IPS-20b (cell line): ENCODE measurements around the gene PIGM.

ENCODE experiments used
- H3K27ac ChIP-seq: one replicate; pipeline ENCODE4 v1.5.1; 2013; ENCODE audit warnings: low read length
- H3K27me3 ChIP-seq: 2 replicates; pipeline ENCODE4 v1.6.1; 2013; ENCODE audit warnings: mild to moderate bottlenecking, low read length, inconsistent platforms; ENCODE audit not compliant: insufficient read depth
- H3K36me3 ChIP-seq: 2 replicates; pipeline ENCODE4 v1.6.1; 2013; ENCODE audit warnings: low read depth, mild to moderate bottlenecking, inconsistent platforms, low read length, moderate library complexity; ENCODE audit not compliant: insufficient read depth
- H3K4me1 ChIP-seq: 2 replicates; pipeline ENCODE4 v1.6.1; 2013; ENCODE audit warnings: mild to moderate bottlenecking, control low read depth, inconsistent platforms, low read length, moderate library complexity; ENCODE audit not compliant: insufficient read depth
- H3K4me3 ChIP-seq: 2 replicates; pipeline ENCODE4 v1.5.1; 2013; ENCODE audit warnings: mild to moderate bottlenecking, low read length, inconsistent platforms
- H3K9ac ChIP-seq: 2 replicates; pipeline ENCODE4 v1.6.1; 2013; ENCODE audit warnings: low read depth, mild to moderate bottlenecking, inconsistent platforms, low read length, moderate library complexity
- H3K9me3 ChIP-seq: 2 replicates; pipeline ENCODE4 v1.6.1; 2013; ENCODE audit warnings: mild to moderate bottlenecking, low read depth, low read length, inconsistent platforms; ENCODE audit not compliant: insufficient read depth

PIGM gene

DNA sequence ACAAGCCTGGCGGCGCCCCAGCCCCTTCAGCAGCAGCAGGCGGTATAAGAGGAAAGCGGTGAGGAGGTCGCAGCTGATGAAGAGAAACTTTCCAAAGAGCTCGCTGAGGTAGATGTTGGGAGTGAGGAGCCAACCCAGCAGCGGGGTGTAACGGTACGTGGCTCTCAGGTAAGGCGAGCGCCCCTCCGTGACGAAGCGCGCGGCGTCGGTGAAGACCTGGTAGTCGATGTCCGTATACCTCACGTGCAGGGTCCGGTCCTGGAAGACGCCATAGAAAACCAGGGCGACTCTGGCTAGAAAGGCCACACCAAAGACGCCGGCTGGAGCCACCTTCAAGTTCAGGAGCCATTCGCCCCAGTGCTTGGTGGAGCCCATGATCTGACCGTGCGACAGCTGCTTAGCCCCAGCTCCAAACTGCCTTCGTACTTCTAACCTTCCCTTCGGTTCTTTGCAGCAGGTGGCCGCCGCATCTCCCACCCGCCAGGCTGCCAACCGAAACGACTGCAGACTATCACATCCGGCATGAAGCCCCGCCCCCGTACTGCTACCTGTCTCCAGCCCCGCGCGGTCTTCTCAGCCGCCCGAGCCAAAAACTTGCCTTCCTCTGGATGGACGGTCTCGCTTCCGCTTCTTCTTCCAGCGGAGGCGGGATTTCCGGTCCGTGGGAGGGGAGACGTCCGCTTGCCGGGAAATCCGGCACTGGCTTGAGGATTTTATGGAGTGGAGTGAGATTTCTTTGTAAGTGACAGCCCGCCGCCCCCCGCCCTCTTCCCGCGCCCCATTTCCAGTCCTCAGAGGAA, at the start of gene PIGM:
TSS of gene PIGM (minus strand) at position 626 of the 800 bp plus-strand sequence. CDS start at position 375, 251 bp downstream.
- H3K36me3 ChIP-seq = no peaks in the 10 kb centered on the region
- H3K4me3 ChIP-seq = peak within 1 kb of the TSS; percentile 86
- peak within 1 kb of the TSS; percentile 86 for H3K9ac ChIP-seq
- H3K4me1 ChIP-seq = peaks cover 6% of the 10 kb centered on the region
- H3K27ac ChIP-seq = peak within 1 kb of the TSS; percentile 64
- H3K9me3 ChIP-seq = no peaks in the 10 kb centered on the region
- H3K27me3 ChIP-seq = peaks cover 19% of the 10 kb centered on the region; the same call in 1 of the 2 replicates

DNA sequence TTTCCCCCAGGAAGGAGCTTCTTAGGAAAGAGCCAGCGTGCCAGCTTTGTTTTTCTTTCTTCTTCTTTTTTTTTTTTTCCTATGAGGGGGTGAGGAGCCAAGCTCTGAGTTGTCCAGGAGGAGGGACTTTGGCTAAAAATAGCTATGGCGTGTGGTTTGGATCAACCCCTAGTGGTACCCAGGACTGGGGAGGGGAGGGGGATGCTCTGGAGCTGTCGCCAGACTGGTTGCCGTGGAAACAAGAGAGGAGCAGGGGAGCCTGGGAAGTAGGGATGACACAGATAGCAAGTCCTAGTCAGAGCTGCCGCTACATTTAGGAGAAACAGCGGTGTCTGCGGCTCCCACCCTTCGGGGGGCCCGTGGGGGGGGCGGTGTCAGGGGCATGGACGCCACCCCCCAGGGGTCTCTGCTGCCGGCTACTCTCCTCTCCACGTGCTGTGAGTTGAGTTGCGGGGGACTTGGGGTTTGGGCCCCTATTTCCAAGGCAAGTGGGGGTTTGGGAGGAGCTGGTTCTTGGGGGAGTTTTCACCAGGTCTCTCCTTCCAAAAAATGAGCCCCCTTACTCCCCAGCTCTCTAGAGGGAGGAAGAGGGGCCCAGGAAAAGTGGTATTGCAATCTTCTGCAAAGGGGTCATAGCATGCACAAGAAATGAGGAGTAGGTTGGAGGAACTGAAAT, 49.6 kb upstream of the PIGM start, which contains the start of gene KCNJ9:
TSS of gene KCNJ9 (plus strand) at position 278 of the 676 bp plus-strand sequence. CDS start 2,493 bp downstream, outside the sequence.
- peaks cover 73% of the 10 kb centered on the region for H3K27me3 ChIP-seq
- no peak within 1 kb of the TSS for H3K4me3 ChIP-seq
- no peaks in the 10 kb centered on the region for H3K9me3 ChIP-seq
- H3K4me1 ChIP-seq = no peaks in the 10 kb centered on the region; the same call in 1 of the 2 replicates
- H3K36me3 ChIP-seq = no peaks in the 10 kb centered on the region
- H3K9ac ChIP-seq = no peak within 1 kb of the TSS
- H3K27ac ChIP-seq = no peak within 1 kb of the TSS

DNA sequence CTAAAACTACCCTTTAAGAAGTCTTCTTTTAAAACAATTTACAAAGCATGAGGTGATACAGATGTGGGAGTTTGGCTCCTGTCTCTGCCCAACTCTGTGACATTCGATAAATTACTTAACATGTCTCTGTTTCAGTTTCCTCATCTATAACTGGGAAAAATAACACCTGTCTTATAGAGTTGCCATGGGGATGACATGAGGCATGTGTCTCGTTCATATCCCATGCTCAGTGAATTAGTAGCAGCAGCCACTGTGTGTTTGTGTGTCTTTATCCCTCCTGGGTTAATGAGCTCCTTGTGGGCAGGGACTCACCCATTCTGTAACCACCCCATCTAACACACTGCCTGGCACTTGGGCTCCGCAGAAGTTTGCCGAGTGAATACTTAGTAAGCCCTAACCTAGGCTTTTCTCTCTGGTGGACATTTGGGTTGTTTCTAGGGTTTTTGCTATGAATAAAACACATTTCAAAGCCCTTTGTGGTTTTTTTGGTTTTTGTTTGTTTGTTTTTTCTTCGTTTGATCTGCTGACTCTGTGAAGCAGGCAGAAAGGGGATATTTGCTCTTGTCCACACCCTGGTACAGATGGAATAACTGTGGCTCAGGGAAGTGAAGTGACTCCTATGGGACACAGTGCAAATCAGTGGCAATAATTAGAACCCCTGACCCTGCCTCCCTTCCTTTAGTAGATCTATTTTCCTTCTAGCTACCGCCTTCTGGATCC, 48.8 kb upstream of the PIGM start:
- no peaks in the 10 kb centered on the region for H3K9me3 ChIP-seq
- no peak overlapping the region for H3K4me3 ChIP-seq
- H3K9ac ChIP-seq = no peak overlapping the region
- no peaks in the 10 kb centered on the region for H3K4me1 ChIP-seq
- peaks cover 78% of the 10 kb centered on the region for H3K27me3 ChIP-seq
- H3K36me3 ChIP-seq = no peaks in the 10 kb centered on the region
- no peak overlapping the region for H3K27ac ChIP-seq

DNA sequence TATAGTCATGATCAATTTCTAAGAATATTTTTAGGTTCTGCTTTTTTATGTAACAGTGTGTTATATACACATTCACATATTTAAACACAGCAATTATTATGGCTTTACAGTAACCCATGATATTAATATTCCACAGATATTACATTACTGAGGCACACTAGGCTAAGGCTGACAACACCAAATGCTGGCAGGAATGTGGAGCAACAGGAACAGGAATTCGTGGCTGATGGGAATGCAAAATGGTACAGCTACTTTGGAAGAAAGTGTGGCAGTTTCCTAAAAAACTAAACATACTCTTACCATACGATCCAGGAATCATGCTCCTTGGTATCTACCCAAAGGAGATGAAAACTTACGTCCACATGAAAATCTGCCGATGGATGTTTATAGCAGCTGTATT, 47.7 kb upstream of the PIGM start:
- Histone ChIP-seq H3K9ac (no peak overlapping the region), H3K9me3 (no peaks in the 10 kb centered on the region), H3K4me3 (no peak overlapping the region), H3K27me3 (peaks cover 72% of the 10 kb centered on the region), H3K27ac (no peak overlapping the region), H3K36me3 (no peaks in the 10 kb centered on the region), H3K4me1 (no peaks in the 10 kb centered on the region)

DNA sequence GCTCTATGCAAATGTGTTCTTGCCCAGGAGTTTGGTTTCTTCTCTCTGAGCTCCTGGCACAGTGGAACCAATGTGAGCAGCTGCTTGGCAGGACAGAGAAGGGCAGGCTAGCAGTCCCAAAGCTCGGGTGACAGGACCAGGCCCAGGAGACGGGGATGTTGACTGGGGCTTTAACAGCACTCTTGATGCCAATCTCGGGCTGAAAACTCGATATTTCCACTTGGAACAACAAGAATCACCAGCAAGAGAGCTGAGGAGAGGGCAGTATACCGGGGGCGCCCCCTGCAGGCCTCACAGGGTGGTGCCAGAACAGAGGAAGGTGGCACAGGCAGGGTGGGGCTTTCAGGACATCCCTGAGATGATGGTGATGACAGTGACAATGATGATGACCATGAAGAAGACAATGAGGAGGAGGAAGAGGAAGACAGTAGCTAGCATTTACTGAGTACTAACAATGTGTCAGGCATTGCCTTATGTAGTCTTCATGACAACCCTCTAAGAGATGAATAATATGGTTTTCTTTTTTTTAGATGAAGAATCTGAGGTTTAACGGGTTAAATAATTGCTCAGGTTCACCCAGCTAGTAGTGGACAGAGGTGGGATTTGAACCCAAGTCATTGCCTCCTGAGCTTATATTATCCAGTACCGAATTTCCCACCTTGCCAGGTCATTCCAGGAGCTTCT, 46.9 kb upstream of the PIGM start:
- no peaks in the 10 kb centered on the region for H3K36me3 ChIP-seq
- no peak overlapping the region for H3K27ac ChIP-seq
- H3K9me3 ChIP-seq = no peaks in the 10 kb centered on the region
- no peaks in the 10 kb centered on the region for H3K4me1 ChIP-seq
- H3K9ac ChIP-seq = no peak overlapping the region
- no peak overlapping the region for H3K4me3 ChIP-seq
- H3K27me3 ChIP-seq = peaks cover 64% of the 10 kb centered on the region

DNA sequence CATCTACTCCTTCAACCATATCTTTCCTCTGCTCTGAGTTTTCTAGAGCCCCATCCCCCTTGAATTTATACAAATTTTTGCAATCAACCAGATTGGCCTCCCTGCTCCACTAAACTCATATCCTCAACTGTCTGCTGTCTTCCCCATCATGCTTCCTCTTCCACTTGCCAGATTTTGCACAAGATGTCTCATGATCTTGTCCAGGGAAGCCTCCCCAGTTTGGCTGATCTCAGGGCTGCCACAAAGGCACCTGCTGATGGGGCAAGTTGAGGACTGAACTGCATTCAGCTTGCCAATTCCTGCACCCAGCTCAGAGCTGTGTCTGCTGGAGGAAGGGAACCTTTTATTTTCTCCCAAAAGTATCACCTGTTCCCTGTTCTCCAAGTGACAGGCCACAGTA, 45.7 kb upstream of the PIGM start:
- Histone ChIP-seq H3K27me3 (peaks cover 58% of the 10 kb centered on the region), H3K36me3 (no peaks in the 10 kb centered on the region), H3K4me3 (no peak overlapping the region), H3K9ac (no peak overlapping the region), H3K4me1 (no peaks in the 10 kb centered on the region), H3K27ac (no peak overlapping the region), H3K9me3 (no peaks in the 10 kb centered on the region)

DNA sequence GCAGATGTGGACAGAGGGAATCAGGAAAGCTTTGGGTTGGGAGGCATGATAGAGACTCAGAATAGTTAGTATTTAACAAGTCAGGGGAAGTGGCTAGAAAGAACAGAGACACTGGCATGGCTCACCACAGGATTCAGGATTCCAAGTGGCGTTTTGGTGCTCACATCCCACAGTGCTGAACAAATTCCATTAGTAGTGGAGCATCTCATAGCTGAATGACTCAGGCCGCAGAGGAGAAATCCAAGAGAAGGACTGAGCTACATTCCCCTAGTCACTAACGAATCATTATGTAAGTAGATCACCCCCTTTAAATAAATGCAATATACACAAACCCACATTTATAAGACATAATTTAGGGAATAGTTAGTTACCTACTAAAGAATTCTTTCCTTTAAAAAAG, 44.5 kb upstream of the PIGM start:
- Histone ChIP-seq H3K4me3 (no peak overlapping the region), H3K36me3 (no peaks in the 10 kb centered on the region), H3K4me1 (no peaks in the 10 kb centered on the region), H3K27me3 (peaks cover 57% of the 10 kb centered on the region), H3K9me3 (no peaks in the 10 kb centered on the region), H3K27ac (no peak overlapping the region), H3K9ac (no peak overlapping the region)

DNA sequence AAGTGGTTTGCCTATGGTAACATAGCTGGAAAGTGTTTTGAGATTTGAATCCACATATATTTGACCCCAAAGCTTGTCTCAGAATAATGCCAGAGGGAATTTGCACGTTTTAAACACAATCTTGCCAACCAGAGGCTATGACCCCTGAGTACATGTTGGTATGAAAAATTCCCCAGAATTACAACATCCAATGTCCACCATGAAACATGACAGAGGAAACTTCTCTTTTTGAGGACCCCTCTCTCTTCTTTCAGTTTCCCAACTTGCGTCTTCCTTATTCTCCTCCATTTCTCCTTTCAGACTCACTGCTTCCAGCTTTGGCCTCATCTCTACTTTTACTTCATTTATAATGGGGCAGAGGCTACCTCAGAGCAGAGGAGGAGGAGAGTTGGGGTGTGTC, 44.0 kb upstream of the PIGM start:
- Histone ChIP-seq H3K9ac (no peak overlapping the region), H3K27me3 (peaks cover 57% of the 10 kb centered on the region), H3K27ac (no peak overlapping the region), H3K4me1 (no peaks in the 10 kb centered on the region; the same call in 1 of the 2 replicates), H3K9me3 (no peaks in the 10 kb centered on the region), H3K36me3 (no peaks in the 10 kb centered on the region), H3K4me3 (no peak overlapping the region)

DNA sequence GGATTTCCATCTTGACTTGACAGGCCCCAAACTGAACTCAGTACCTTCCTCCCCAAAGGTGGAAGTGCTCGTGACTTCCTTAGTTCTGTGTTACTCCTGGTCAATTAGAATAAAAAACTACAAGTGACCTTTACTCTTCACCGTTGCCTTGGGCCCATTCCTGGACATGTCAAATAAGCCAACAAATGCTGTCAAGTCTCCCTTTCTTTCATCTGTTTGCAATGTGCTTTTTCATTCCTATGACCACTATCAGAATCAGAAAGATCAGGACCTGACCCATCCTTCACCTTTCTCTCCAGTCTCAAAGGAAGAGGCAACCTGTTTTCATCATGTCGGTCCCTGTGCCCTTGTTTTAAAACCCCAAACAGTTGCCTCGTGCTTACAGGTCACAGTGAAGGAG, 43.1 kb upstream of the PIGM start:
- Histone ChIP-seq H3K27ac (no peak overlapping the region), H3K36me3 (no peaks in the 10 kb centered on the region), H3K4me1 (no peaks in the 10 kb centered on the region; the same call in 1 of the 2 replicates), H3K9me3 (no peaks in the 10 kb centered on the region), H3K27me3 (peaks cover 51% of the 10 kb centered on the region), H3K9ac (no peak overlapping the region), H3K4me3 (no peak overlapping the region)

DNA sequence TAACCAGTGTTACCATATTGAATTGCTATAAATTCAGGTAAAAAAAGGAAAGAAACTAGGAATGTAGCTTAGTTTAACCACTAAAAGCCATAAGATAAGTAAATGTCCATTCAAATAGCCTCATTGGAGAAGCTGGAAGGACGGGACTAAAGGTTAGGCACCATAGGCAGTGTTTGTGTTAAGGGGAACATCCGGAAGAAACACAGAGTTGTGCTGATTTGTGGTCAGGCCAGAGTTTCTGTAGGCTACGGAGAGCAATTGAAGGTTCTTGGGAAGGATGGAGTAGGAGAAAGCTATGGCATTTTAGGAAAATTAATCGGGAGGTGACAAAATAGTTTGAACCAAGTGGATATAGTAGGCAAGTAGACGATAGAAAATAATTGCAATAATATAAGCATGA, 39.5 kb upstream of the PIGM start:
- Histone ChIP-seq H3K4me3 (0 out of 2 replicates have a peak overlapping the region, but pooled peaks have one; percentile 75), H3K9me3 (no peaks in the 10 kb centered on the region), H3K9ac (no peak overlapping the region), H3K27ac (no peak overlapping the region), H3K27me3 (peaks cover 49% of the 10 kb centered on the region), H3K36me3 (no peaks in the 10 kb centered on the region), H3K4me1 (no peaks in the 10 kb centered on the region; the same call in 1 of the 2 replicates)
